Stimulated activated naive CD8-positive, alpha-beta T cell treated with anti-CD3 and anti-CD28 coated beads, Interleukin-15, Interleukin-2, amounts not matched to agents 100 ng/mL and 50 ng/mL, for 24 hours (primary cell): ENCODE measurements around the gene TMEM115.

ENCODE experiments used
- H3K27ac Mint-ChIP-seq: one replicate; pipeline ENCODE4 v1.8.0; 2021; ENCODE audit warnings: mild to moderate bottlenecking, mixed read lengths
- H3K27me3 Mint-ChIP-seq: one replicate; pipeline ENCODE4 v1.8.0; 2021; ENCODE audit warnings: mixed read lengths
- H3K36me3 Mint-ChIP-seq: one replicate; pipeline ENCODE4 v1.8.0; 2021; ENCODE audit warnings: low read depth, mixed read lengths
- H3K4me1 Mint-ChIP-seq: one replicate; pipeline ENCODE4 v1.8.0; 2021; ENCODE audit warnings: low read depth, mixed read lengths
- H3K4me3 Mint-ChIP-seq: one replicate; pipeline ENCODE4 v1.8.0; 2021; ENCODE audit warnings: mild to moderate bottlenecking, mixed read lengths
- H3K9me3 Mint-ChIP-seq: one replicate; pipeline ENCODE4 v1.8.0; 2021; ENCODE audit warnings: mixed read lengths

TMEM115 gene

DNA sequence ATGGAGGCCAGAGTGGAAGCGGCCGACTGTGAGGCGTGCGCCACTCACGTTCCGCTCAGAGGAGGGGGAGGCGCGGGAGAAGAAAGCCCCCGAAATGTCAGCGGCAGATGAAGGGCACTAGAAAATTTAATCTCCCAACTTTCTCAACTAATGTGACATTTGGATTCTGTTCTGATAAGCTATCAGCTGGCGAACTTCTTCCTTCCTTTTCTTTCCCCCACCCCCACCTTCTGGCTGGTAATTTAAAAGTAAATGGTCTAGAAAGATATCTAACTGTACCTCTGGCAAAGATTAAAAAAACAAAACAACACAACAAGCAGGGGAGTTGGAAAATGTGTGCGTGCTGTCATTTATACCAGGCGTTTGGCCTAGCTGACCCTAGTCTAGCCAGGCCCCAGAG lies 26.4 kb upstream of the TMEM115 start:
- Mint-ChIP-seq H3K9me3 (no peaks in the 10 kb centered on the region), H3K4me3 (no peak overlapping the region), H3K27me3 (no peaks in the 10 kb centered on the region), H3K27ac (no peak overlapping the region), H3K4me1 (no peaks in the 10 kb centered on the region), H3K36me3 (no peaks in the 10 kb centered on the region)

DNA sequence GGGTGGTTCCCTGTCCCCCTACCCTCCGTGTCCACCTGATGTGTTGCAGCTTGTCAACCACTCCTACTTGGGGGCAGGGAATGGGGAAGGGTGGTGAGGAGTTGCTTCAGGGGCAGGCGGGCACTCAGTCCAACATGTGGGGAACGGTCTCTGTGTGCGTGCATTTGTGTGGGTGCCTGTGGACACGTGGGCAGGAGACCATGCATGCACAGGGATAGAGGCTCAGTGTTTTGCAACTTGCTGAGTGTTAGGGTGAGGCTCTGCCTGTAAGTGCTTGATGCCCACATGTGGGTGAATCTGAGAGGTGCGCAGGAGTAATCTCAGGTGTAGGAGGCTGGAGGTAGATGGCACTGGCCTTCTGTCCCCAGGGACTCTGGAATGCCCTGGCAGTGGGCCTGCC lies 24.4 kb upstream of the TMEM115 start:
- H3K4me1 Mint-ChIP-seq = no peaks in the 10 kb centered on the region
- H3K36me3 Mint-ChIP-seq = no peaks in the 10 kb centered on the region
- H3K27me3 Mint-ChIP-seq = no peaks in the 10 kb centered on the region
- no peaks in the 10 kb centered on the region for H3K9me3 Mint-ChIP-seq
- no peak overlapping the region for H3K4me3 Mint-ChIP-seq
- H3K27ac Mint-ChIP-seq = no peak overlapping the region

DNA sequence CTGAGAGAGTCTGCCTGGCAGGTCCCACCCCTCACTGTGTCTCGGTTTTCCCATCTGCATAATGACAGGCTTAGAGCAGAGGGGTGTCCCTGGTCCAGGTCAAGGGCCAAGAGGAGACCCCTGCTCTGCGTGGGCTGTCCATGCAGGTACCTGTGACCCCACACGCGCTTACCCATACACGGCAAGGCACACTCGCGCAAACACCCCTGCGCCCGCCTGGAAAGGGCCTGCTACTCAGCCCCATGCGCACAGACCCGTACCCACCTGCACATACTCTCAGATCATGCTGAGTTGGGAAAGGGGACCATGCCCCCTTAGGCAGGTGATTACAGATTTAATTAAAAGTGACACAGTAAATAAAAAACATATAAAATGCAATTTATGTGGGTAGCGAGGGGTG lies 23.4 kb upstream of the TMEM115 start:
- Mint-ChIP-seq H3K27ac (no peak overlapping the region), H3K27me3 (no peaks in the 10 kb centered on the region), H3K36me3 (no peaks in the 10 kb centered on the region), H3K4me1 (no peaks in the 10 kb centered on the region), H3K9me3 (no peaks in the 10 kb centered on the region), H3K4me3 (no peak overlapping the region)

DNA sequence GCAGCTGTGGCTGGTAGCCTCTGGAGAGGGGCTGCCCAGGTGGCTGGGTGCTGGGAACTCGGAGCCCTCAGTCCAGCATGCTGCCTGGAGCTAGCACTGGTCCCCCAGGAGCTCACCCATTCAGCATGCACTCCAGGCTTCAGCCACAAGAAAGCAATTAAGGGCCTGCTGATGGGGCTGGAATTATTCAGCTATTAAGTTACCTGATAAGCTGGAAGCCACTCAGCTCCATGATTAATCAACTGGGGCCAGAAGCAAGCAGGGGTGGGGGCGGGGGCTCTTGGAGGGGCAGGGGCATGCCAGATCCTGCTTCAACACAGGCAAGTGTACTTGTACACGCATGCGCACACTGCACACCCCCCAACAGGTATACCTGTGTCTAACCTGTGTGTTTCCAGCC lies 22.1 kb upstream of the TMEM115 start:
- H3K9me3 Mint-ChIP-seq = no peaks in the 10 kb centered on the region
- H3K4me3 Mint-ChIP-seq = no peak overlapping the region
- no peaks in the 10 kb centered on the region for H3K36me3 Mint-ChIP-seq
- H3K27me3 Mint-ChIP-seq = no peaks in the 10 kb centered on the region
- H3K4me1 Mint-ChIP-seq = no peaks in the 10 kb centered on the region
- no peak overlapping the region for H3K27ac Mint-ChIP-seq

DNA sequence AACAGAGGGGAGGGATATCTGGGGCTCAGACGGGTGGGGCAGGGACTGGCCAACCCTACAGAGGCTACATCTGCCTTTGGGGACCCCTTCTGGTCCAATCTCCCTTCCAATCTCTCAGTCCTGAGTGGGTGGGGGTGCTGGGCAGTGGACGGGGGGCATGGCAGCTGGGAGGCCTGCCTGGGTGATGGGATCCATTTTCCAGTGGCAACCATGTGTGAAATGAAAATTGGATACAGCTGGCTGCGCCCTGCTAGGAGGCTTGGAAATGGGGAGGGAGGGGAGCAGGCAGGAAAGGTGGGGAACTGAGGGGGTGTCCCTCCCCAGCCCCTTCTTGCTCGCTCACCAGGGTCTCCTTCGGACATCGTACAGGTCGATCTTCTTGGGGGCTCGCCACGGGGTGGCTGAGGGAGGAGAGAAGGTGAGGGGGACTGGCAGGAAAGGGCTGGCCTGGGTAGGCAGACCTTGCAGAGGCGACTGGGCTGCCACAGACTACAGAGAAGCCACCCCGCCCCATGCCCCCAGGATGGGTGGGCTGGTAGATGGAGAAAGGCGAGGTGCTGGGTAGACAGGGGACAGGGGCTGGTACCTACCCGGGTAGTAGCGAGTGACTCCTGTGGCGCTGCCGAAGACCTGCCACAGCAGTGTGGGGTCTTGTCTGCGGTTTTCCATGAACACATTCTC lies 21.2 kb upstream of the TMEM115 start:
- Mint-ChIP-seq H3K36me3 (no peaks in the 10 kb centered on the region), H3K4me3 (no peak overlapping the region), H3K9me3 (no peaks in the 10 kb centered on the region), H3K27me3 (no peaks in the 10 kb centered on the region), H3K4me1 (no peaks in the 10 kb centered on the region), H3K27ac (no peak overlapping the region)

DNA sequence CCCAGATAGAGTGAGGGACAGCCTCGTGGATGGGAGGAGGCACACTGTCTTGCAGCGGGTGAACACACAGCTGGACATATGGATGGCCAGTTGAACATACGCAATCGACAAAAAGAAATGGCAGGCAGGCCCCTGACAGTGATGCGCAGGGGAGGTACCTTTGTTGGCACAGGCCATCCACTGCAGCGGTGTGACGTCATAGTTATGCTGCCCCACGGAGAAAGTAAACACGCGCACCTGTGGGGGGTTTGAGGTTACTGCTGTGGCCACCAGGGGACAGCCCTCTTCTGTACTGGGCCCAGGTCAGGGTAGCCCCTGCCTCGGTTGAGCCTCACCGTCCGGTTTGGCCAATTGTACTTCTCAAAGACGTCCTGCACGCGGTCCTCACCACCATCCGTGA lies 19.4 kb upstream of the TMEM115 start:
- H3K36me3 Mint-ChIP-seq = no peaks in the 10 kb centered on the region
- H3K4me1 Mint-ChIP-seq = no peaks in the 10 kb centered on the region
- H3K9me3 Mint-ChIP-seq = no peaks in the 10 kb centered on the region
- H3K27ac Mint-ChIP-seq = no peak overlapping the region
- no peaks in the 10 kb centered on the region for H3K27me3 Mint-ChIP-seq
- no peak overlapping the region for H3K4me3 Mint-ChIP-seq

DNA sequence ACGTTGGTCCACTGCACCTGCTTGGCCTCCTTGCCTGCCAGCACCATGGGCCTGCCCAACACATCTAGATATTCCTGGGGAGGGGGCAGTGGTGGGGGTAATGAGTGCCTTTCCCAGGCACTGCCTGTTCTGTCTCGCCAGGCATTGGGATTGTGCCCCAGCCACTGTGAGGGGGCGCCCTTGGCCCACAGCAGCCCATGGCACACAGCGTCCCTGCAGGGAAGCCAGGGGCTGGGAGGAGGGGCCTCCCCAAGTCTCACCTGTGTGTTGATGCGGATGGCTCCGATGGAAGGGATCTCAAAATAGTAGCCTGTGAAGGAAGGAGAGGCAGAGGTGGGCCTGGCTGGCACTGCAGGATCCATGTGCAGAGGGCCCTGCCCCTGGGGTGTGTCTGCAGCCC lies 18.7 kb upstream of the TMEM115 start:
- Mint-ChIP-seq H3K27ac (no peak overlapping the region), H3K9me3 (no peaks in the 10 kb centered on the region), H3K36me3 (no peaks in the 10 kb centered on the region), H3K4me3 (no peak overlapping the region), H3K4me1 (peaks cover under 1% of the 10 kb centered on the region), H3K27me3 (no peaks in the 10 kb centered on the region)

DNA sequence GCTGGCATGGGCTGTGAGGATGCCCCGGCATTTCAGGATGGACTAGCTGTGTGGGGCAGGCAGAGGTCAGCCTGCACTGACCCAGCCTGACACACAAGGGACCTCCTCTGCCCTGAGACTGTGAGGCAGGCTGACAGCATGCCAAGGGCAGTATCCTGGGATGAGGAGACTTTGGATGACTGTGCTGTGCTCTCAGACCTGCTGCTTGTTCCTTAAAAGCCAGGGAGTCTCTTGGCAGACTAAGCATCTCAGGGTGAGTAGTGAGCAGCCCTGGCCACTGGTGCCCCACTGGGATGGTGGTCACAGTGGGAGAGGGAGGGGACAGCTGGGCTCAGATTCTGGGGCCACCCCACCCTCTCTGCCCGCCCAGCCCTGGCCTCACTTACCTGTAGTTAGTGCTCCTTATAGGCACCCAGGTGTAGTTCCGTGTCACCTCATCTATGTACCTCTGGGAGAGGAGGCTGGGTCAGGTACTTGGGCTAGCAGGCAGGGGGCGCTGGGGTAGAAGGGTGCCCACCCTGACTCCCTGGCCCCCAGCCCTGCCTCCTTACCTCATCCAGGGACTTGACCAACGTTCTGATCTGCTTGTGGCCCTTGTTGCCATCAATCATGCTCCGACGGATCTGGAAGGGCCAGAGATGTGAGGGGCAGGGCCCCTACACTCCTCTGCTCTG lies 16.1 kb upstream of the TMEM115 start:
- no peak overlapping the region for H3K4me3 Mint-ChIP-seq
- H3K27me3 Mint-ChIP-seq = no peaks in the 10 kb centered on the region

DNA sequence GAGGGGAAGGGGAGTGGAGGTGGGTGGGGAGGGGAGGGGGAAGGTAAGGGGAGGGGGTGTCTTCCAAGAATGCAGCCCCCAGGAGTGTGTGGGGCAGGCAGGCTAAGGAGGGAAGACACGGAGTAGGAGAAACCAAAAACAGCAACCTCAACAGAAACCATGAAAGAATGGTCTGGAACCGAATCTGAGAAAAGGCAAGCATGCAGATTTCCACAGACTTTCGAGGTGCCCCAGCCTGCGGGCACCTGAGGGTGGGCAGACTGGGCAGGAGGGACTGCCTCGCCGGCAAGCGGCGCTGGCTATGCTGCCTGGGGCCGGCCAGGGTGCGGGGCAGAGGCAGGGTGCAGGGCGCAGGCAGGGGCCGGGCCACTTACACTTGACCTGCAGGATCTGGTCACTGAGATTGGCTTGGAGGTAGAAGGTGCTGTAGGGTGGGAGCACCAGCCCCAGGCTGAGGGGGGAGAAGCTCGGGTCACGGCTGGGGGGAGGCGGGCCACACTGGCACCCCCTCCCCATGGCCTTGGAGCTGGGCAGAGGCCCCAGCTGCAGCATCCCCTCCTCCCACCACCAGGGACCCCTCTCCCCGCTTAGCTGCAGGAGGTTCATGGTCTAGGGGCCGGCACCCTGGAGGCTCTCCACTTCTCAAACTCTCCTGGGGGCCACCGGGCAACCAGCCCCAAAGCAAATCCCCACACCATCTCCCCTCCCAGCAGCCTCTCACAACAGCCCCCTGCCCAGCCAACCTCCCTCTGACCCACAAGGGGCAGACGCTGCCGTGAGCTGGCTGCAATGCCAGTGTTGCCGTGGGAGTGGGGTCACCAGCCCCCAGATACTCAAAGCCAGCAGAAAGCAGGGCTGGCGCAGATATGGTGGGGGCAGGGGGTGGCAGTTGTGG lies 15.3 kb upstream of the TMEM115 start:
- Mint-ChIP-seq H3K9me3 (no peaks in the 10 kb centered on the region), H3K27me3 (no peaks in the 10 kb centered on the region), H3K36me3 (no peaks in the 10 kb centered on the region), H3K27ac (no peak overlapping the region), H3K4me1 (peaks cover 6% of the 10 kb centered on the region), H3K4me3 (no peak overlapping the region)

More for the DNA sequence above, 16.1 kb upstream of the TMEM115 start:
- peaks cover 6% of the 10 kb centered on the region for H3K4me1 Mint-ChIP-seq
- H3K27ac Mint-ChIP-seq = no peak overlapping the region
- H3K36me3 Mint-ChIP-seq = no peaks in the 10 kb centered on the region
- no peaks in the 10 kb centered on the region for H3K9me3 Mint-ChIP-seq

DNA sequence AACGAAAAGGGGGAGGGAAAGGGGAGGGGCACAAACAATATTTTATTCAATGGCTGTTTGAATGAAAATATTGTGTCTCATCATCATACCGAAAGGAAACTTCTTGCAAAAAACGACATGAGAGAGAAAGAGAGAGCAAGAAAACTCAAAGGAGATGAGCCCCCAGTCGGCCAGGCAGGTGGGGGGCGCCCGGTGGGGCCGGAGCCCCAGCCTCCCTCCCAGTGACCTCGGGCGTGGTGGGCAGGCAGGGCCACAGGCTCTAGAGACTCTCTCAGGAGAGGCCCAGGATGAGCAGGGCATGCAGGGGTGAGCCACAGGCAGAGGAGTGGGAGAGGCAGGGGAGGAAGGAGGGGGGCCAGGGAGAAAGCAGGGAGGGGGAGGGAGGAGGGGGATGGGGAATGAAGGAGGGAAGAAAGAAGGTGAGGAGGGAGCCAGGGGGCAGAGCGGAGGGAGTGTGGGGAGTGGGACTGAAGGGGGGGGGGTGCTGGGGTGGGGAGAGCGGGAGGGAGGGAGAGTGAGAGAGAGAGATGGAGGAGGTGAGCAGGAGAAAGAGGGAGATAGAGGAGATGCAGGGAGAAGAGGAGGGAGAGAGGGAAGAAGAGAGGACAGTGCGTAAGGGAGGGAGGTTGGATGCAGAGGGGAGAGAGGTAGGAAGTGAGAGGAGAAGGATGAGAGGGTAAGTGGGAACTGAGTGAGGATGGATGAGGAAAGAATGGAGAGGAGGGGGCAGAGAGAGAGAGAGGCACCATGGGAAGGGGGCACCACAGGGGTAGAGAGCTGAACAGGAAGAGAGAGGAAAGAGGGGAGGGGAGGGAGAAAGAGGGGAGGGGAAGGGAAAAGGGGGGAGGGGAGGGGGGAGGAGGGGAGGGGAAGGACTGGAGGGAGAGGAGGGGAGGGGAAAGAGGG lies 14.1 kb upstream of the TMEM115 start:
- no peaks in the 10 kb centered on the region for H3K27me3 Mint-ChIP-seq
- H3K36me3 Mint-ChIP-seq = no peaks in the 10 kb centered on the region
- H3K27ac Mint-ChIP-seq = no peak overlapping the region
- no peaks in the 10 kb centered on the region for H3K9me3 Mint-ChIP-seq
- H3K4me3 Mint-ChIP-seq = no peak overlapping the region
- peaks cover 6% of the 10 kb centered on the region for H3K4me1 Mint-ChIP-seq

DNA sequence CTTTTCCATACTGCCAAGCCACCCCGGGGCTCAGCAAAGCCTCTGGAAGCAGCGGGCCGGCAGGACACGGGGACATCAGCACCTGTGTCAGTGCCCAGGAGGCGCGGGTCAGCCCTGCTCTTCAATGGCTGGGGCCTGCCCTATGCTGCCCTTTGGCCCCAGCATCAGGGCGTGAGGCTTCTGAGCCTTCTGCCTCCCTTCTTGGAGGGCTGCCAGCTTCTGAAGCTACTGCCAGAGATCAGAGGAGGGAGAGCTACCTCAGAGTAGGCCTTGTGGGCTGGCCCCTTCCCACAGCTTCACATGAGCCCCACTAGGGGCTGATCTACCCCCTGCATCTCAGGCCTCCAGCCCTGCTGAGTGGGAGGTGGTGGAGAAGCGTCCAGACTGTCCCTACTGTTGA lies 13.0 kb upstream of the TMEM115 start:
- Mint-ChIP-seq H3K4me3 (no peak overlapping the region), H3K4me1 (peaks cover 6% of the 10 kb centered on the region), H3K9me3 (no peaks in the 10 kb centered on the region)

DNA sequence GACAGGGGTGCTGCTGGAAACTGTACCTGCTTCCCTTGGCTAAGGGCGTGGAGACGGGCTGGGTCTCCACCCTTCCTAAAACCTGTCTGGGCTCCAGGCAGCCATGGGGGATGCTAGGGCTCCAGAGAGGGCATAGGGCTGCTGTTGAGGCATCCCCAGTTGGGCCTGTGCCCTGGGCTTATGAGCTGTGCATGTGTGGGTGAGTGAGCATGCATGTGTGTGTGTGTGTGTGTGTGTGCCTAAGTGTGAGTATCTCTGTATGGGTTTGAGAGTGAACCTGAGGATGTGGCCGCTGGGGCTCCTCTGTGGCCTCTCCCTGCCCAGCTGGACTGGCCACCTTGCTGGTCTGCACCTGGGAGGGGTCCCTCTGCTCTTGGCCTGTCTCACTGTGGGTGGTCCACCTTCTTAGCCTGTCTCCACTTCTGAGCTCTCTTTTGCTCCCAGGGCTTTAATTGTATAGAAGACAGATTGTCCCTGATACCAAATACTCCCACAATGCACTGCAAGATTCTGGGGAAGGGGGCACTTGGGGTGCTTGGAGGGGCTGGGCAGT lies 11.9 kb upstream of the TMEM115 start:
- H3K9me3 Mint-ChIP-seq = no peaks in the 10 kb centered on the region
- no peaks in the 10 kb centered on the region for H3K27me3 Mint-ChIP-seq
- H3K4me3 Mint-ChIP-seq = no peak overlapping the region
- peaks cover 7% of the 10 kb centered on the region for H3K4me1 Mint-ChIP-seq
- H3K36me3 Mint-ChIP-seq = no peaks in the 10 kb centered on the region
- no peak overlapping the region for H3K27ac Mint-ChIP-seq

More for the DNA sequence above, 13.0 kb upstream of the TMEM115 start:
- H3K27ac Mint-ChIP-seq = no peak overlapping the region
- no peaks in the 10 kb centered on the region for H3K36me3 Mint-ChIP-seq
- H3K27me3 Mint-ChIP-seq = no peaks in the 10 kb centered on the region

DNA sequence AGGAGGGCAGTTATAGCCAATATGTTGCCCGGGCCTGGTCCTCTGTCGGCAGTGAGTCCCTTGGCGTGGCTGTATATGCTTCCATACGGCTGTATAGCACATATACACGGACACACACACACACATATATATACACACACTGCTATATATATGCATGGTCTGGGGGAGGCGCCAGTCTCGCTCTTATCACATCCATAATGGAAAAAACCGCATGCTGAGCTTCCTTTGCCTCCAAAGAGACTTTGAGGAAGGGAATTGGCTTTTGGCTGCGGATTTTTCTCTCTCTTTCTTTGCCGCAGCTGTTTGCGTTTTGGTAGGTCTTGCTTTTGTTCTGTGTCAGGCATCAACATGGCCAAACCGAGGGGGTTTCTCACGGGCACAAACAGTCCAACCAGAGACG lies 11.3 kb upstream of the TMEM115 start:
- Mint-ChIP-seq H3K9me3 (no peaks in the 10 kb centered on the region), H3K27me3 (no peaks in the 10 kb centered on the region), H3K4me3 (no peak overlapping the region), H3K36me3 (no peaks in the 10 kb centered on the region), H3K27ac (no peak overlapping the region), H3K4me1 (peaks cover 13% of the 10 kb centered on the region)

DNA sequence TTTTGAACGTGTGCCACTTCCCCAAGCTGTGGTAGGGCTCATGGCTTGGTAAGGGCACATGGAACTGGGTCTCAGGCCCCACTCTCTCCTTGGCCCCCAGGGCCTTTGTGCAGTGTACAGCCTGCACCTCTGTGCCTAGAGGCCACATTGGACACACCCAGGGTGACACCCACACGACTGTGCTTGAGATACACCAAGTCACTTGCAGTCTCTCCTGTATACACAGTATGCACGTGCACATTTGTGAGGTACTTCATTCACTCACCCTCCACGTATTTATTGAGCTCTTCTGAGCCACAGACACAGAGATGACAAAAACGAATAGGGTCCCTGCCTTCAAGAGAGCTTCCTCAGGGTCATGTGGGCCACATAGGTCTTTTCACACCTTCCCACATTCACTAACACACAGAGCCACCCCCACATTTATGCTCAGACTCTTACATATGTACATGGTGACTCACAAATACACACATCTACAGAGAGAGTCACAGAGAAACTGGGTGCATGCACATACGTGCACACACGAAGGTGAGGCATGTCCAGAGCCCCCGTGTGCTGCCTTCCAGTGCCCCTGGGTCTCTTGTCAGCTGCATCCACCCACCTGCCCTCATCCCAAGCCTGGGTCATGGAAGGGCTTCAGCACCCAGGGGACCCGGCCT lies 9.8 kb upstream of the TMEM115 start:
- Mint-ChIP-seq H3K4me1 (peaks cover 16% of the 10 kb centered on the region), H3K9me3 (no peaks in the 10 kb centered on the region), H3K4me3 (no peak overlapping the region), H3K36me3 (no peaks in the 10 kb centered on the region), H3K27me3 (no peaks in the 10 kb centered on the region), H3K27ac (no peak overlapping the region)
